OCI-LY3 (cell line): ENCODE data around the gene CUBN.

Experiments
- EZH2phosphoT487 ChIP-seq: fragments of 200-600 bp; shearing (Covaris generic); IDR thresholded peaks from 2 replicates; pipeline ENCODE4 v1.6.1; 2018; ENCODE audit warnings: antibody characterized with exemption, mixed run types, low read depth
- TF ChIP-seq, protein P1 (sequence below): fragments of 200-600, 300-600 bp; sonication (generic); IDR thresholded peaks from 2 replicates; pipeline ENCODE4 v1.5.1; 2014; ENCODE audit warnings: antibody characterized with exemption, low read length, low read depth

GRCh38 chr10:17058093-17058492, 71.5 kb downstream of the CUBN start:
- TF ChIP-seq, protein P1, sequence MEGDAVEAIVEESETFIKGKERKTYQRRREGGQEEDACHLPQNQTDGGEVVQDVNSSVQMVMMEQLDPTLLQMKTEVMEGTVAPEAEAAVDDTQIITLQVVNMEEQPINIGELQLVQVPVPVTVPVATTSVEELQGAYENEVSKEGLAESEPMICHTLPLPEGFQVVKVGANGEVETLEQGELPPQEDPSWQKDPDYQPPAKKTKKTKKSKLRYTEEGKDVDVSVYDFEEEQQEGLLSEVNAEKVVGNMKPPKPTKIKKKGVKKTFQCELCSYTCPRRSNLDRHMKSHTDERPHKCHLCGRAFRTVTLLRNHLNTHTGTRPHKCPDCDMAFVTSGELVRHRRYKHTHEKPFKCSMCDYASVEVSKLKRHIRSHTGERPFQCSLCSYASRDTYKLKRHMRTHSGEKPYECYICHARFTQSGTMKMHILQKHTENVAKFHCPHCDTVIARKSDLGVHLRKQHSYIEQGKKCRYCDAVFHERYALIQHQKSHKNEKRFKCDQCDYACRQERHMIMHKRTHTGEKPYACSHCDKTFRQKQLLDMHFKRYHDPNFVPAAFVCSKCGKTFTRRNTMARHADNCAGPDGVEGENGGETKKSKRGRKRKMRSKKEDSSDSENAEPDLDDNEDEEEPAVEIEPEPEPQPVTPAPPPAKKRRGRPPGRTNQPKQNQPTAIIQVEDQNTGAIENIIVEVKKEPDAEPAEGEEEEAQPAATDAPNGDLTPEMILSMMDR: no peak
- TF ChIP-seq EZH2phosphoT487: no peak
